ENCODE measurements around the gene MGMT.

The MGMT gene

DNA sequence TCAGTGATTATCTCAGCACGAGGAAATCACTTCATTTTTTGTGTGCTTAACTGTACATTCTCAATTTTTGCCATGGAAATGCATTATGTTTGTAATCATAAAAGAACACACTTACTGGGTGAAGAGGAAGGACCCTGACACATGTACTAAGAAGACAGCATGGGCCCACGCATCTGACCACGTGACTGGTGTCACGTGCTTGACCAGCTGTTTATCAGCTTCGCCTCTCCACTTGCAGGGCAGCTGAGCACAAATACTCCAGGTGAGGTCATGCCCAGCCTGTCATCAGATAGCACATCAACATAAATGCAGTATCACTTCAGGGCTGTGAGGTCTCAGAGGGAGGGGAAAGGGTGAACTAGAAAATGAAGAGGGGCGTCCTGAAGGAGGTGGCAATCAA is 317.2 kb downstream of the MGMT start:
- POLR2A ChIA-PET (ENCODE audit: low non-redundant PET) = no interaction called here
- TF ChIP-seq, protein P1, sequence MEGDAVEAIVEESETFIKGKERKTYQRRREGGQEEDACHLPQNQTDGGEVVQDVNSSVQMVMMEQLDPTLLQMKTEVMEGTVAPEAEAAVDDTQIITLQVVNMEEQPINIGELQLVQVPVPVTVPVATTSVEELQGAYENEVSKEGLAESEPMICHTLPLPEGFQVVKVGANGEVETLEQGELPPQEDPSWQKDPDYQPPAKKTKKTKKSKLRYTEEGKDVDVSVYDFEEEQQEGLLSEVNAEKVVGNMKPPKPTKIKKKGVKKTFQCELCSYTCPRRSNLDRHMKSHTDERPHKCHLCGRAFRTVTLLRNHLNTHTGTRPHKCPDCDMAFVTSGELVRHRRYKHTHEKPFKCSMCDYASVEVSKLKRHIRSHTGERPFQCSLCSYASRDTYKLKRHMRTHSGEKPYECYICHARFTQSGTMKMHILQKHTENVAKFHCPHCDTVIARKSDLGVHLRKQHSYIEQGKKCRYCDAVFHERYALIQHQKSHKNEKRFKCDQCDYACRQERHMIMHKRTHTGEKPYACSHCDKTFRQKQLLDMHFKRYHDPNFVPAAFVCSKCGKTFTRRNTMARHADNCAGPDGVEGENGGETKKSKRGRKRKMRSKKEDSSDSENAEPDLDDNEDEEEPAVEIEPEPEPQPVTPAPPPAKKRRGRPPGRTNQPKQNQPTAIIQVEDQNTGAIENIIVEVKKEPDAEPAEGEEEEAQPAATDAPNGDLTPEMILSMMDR (conservative IDR thresholded peaks at IDR 0.05; ENCODE audit: low read depth) = no peak
- CTCF ChIA-PET = no interaction called here
- no peak overlapping the region for H3K27ac ChIP-seq
- DNase-seq (ENCODE audit: low spot score) = no peak

DNA sequence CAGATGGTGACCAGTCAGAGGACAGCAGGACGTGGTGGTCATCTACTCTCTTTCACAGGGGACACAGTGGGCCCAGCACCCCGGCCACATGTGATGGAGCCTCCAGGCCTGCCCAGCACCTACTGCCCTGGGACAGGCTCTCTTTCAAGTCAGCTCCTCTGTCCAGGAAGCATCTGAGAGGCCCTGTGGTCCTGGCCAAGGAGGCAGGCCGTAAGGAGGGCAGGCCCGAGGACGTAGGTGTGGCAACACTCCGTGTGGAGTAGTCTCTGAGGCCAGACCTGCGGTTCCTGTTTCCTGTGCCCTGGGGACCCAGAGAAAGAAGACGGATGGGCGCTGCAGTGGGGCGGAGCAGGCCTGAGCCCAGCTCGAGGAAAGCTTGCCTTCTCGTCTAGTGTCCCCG is 317.9 kb downstream of the MGMT start:
- DNase-seq (ENCODE audit: low spot score) = no peak
- TF ChIP-seq, protein P1 (conservative IDR thresholded peaks at IDR 0.05; ENCODE audit: low read depth) = no peak
- CTCF ChIA-PET = interaction anchor here (0.5 kb wide), 2 partner anchors 325 to 454 kb away, joined by 3 read pairs; no protein-coding TSS in a partner anchor
- no peak overlapping the region for H3K27ac ChIP-seq
- POLR2A ChIA-PET (ENCODE audit: low non-redundant PET) = no interaction called here

DNA sequence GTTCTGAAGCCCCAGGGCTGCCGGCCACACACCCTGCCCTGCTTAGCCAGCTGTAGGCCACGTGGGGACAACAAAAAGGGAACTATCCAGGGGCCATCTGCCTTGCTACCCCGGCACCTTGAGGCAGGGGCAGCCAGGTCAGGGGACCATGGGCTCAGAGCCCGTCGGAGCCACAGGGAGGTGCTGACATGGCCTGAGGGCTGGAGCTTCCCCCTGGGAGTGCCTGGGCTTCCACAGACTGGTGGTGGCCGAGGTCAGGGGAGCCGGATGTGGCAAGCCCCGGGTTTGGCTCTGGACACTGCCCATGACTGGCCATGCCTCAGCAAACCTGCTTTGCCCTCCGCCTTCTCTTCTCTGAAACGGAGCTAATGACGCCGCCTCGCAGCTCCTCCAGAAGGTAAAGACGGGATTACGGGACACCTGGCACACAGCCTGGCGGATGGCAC is 318.5 kb downstream of the MGMT start:
- DNase-seq (ENCODE audit: low spot score) = no peak
- TF ChIP-seq, protein P1 (conservative IDR thresholded peaks at IDR 0.05; ENCODE audit: low read depth) = no peak
- ChIA-PET POLR2A (ENCODE audit: low non-redundant PET) (no interaction called here), CTCF (interaction anchor here (0.5 kb wide), 1 partner anchor 453 kb away, joined by 3 read pairs; no protein-coding TSS in a partner anchor)
- no peak overlapping the region for H3K27ac ChIP-seq

DNA sequence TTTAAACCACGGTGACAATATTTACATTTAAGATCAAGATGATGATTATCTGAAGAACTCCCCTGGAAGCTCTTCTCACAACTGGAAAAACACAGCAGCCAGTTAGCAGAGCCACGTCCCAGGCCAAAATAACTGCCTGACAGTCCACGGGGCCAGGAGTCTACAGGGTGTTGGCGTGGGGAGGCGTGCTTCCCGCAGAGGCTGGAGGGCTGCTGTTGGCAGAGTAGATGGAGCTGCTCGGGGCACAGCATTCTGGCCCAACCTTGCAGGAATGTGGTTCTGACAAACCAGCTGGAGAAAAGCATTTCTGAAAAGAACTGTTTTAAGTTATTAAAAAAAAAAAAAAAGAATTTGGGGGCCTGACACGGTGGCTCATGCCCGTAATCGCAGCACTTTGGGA is 319.2 kb downstream of the MGMT start:
- H3K27ac ChIP-seq = no peak overlapping the region
- ChIA-PET CTCF (interaction anchor here (0.6 kb wide), 1 partner anchor 762 kb away, joined by 6 read pairs; no protein-coding TSS in a partner anchor), POLR2A (ENCODE audit: low non-redundant PET) (no interaction called here)
- DNase-seq (ENCODE audit: low spot score) = no peak
- TF ChIP-seq, protein P1 (conservative IDR thresholded peaks at IDR 0.05; ENCODE audit: low read depth) = no peak

DNA sequence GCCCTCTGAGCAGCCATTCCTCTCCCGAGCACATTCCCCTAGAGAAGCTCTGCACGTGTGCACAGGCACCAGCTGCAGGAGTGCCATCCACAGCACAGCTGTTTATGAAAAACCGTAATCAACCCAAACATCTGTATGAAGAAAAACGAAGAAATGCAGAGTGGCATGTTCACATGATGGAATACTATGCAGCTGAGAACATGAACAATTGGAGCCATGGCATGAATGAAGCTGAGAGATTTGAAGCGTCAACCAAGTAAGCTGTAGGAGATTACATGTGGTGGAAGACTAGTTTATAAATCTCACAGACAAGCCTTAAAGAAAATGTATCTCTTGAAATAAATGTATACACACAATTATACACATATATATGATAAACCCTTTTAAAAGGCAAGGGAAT is 320.5 kb downstream of the MGMT start:
- CTCF ChIA-PET = no interaction called here
- POLR2A ChIA-PET (ENCODE audit: low non-redundant PET) = no interaction called here

DNA sequence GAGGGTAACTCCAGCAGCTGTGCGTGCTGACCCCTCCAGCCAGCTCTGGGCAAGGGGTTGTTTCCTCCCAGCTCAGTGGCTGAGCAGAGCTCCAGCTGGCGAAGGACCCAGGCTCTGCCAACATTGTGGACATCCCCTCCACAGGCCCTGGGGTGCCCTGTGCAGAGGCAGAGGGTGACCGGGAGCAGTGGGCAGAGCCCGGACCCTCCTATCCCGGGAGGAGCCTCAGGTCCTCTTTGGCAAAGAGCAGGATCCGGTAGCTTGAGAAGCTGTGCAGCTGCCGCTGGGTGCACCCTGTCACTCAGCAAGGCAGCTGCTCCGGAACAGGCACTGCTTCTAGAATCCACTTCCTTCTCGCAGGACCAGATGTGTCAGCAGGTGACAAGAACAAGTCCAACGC is 321.2 kb downstream of the MGMT start:
- no peak overlapping the region for H3K27ac ChIP-seq
- TF ChIP-seq, protein P1 (conservative IDR thresholded peaks at IDR 0.05; ENCODE audit: low read depth) = no peak
- no peak for DNase-seq (ENCODE audit: low spot score)
- POLR2A ChIA-PET (ENCODE audit: low non-redundant PET) = no interaction called here
- CTCF ChIA-PET = no interaction called here

More for the DNA sequence above, 320.5 kb downstream of the MGMT start:
- TF ChIP-seq, protein P1 (conservative IDR thresholded peaks at IDR 0.05; ENCODE audit: low read depth) = no peak
- DNase-seq (ENCODE audit: low spot score) = no peak
- no peak overlapping the region for H3K27ac ChIP-seq
